Stimulated activated naive CD8-positive, alpha-beta T cell treated with anti-CD3 and anti-CD28 coated beads, Interleukin-15, Interleukin-2, amounts not matched to agents 100 ng/mL and 50 ng/mL, for 24 hours (primary cell): Measurements from ENCODE around the gene SYNPO2L.

Source experiments
- H3K27ac Mint-ChIP-seq: one replicate; pipeline ENCODE4 v1.8.0; 2021; ENCODE audit warnings: mild to moderate bottlenecking, mixed read lengths
- H3K27me3 Mint-ChIP-seq: one replicate; pipeline ENCODE4 v1.8.0; 2021; ENCODE audit warnings: mixed read lengths
- H3K36me3 Mint-ChIP-seq: one replicate; pipeline ENCODE4 v1.8.0; 2021; ENCODE audit warnings: low read depth, mixed read lengths
- H3K4me1 Mint-ChIP-seq: one replicate; pipeline ENCODE4 v1.8.0; 2021; ENCODE audit warnings: low read depth, mixed read lengths
- H3K4me3 Mint-ChIP-seq: one replicate; pipeline ENCODE4 v1.8.0; 2021; ENCODE audit warnings: mild to moderate bottlenecking, mixed read lengths
- H3K9me3 Mint-ChIP-seq: one replicate; pipeline ENCODE4 v1.8.0; 2021; ENCODE audit warnings: mixed read lengths

SYNPO2L gene

DNA sequence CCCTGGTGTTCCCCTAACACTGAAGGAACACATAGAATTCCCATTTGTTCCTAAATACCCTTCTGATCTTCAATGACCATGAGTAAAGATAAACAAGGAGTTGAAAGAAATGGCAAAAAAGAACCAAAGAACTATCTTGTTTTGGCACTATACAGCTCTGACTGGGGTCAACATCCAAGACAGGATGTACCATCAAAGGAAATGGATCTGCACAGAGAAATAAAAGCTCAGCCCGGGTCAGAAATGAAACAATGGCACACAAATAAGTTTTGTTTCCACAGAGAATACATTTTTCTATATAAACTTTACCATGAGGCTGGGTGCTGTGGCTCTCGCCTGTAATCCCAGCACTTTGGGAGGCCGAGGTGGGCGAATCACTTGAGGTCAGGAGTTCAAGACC lies 46.7 kb downstream of the SYNPO2L start:
- no peaks in the 10 kb centered on the region for H3K4me1 Mint-ChIP-seq
- H3K4me3 Mint-ChIP-seq, result no peak overlapping the region
- no peaks in the 10 kb centered on the region for H3K9me3 Mint-ChIP-seq
- H3K27ac Mint-ChIP-seq, result no peak overlapping the region
- H3K27me3 Mint-ChIP-seq, result no peaks in the 10 kb centered on the region
- H3K36me3 Mint-ChIP-seq, result peaks cover 3% of the 10 kb centered on the region

DNA sequence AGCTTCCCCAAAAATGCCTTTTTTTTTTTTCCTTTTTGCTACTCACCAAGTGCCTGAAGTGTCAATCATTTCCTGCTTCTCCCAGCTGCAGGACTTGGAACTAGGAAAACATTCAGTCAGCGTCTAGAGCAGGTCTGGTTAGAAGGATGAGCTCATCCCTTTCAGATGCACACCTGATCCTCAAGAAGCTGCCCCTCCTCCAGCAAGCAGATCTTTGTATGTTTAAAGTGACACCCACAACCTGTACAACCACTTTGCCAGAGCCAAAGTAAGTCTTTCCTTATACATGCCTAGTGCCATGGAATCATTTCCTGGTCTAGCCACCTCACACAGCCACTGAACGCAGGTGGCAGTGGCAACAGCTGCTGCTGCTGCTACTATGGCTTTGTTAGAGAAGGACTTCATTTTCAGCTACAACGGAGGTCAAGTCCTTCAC lies 54.3 kb downstream of the SYNPO2L start:
- Mint-ChIP-seq H3K36me3 (peaks cover 3% of the 10 kb centered on the region), H3K27ac (no peak overlapping the region), H3K9me3 (no peaks in the 10 kb centered on the region), H3K4me1 (no peaks in the 10 kb centered on the region), H3K4me3 (no peak overlapping the region), H3K27me3 (no peaks in the 10 kb centered on the region)

DNA sequence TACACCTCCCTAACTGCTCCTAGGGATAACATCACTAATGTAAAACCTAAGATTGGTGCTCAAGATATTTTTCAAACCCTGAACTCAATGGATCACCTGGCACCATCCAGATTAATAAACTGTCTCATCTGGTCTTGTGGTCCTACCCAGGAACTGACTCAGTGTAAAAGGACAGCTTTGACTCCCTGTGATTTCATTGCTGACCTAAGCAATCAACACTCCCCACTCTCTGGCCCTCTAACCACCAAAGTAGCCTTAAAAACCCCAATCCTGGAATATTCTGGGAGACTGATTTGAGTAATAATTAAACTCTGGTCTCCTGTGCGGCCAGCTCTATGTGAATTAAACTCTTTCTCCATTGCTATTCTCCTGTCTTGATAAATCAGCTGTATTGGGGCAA lies 58.5 kb downstream of the SYNPO2L start:
- Mint-ChIP-seq H3K27me3 (no peaks in the 10 kb centered on the region), H3K4me1 (peaks cover 3% of the 10 kb centered on the region), H3K27ac (no peak overlapping the region), H3K9me3 (no peaks in the 10 kb centered on the region), H3K36me3 (no peaks in the 10 kb centered on the region), H3K4me3 (no peak overlapping the region)
